Loucy (cell line): ENCODE data around the gene NDUFV2.

Source experiments
- H2AFZ ChIP-seq: fragments of 200-600 bp; sonication (generic); 2 replicates; pipeline ENCODE4 v1.6.0; 2016; ENCODE audit warnings: antibody characterized with exemption, mild to moderate bottlenecking, low read length, moderate library complexity
- H3F3A ChIP-seq: fragments of 200-600 bp; 2 replicates; pipeline ENCODE4 v1.6.0; 2016; ENCODE audit warnings: antibody characterized with exemption, low read depth, mild to moderate bottlenecking
- H3K27me3 ChIP-seq: fragments of 200-600 bp; sonication (generic); 2 replicates; pipeline ENCODE4 v1.6.1; 2014; ENCODE audit warnings: low read length, mild to moderate bottlenecking; ENCODE audit not compliant: insufficient read depth, poor library complexity, severe bottlenecking
- H3K36me3 ChIP-seq: fragments of 200-600 bp; sonication (generic); 2 replicates; pipeline ENCODE4 v1.6.1; 2016; ENCODE audit warnings: low read length; ENCODE audit not compliant: insufficient read depth
- H3K4me1 ChIP-seq: fragments of 200-600 bp; sonication (generic); 2 replicates; pipeline ENCODE4 v1.5.1; 2014; ENCODE audit warnings: low read length, mild to moderate bottlenecking; ENCODE audit not compliant: insufficient read depth, poor library complexity, severe bottlenecking
- H3K4me2 ChIP-seq: fragments of 200-600 bp; sonication (generic); 2 replicates; pipeline ENCODE4 v1.6.0; 2014; ENCODE audit warnings: antibody characterized with exemption, low read length, low read depth, mild to moderate bottlenecking; ENCODE audit not compliant: poor library complexity, severe bottlenecking
- H3K4me3 ChIP-seq: fragments of 200-600 bp; sonication (generic); 2 replicates; pipeline ENCODE4 v1.5.1; 2014; ENCODE audit warnings: low read length, mild to moderate bottlenecking, mixed read lengths; ENCODE audit not compliant: poor library complexity, severe bottlenecking
- H3K79me2 ChIP-seq: fragments of 200-600 bp; sonication (generic); 2 replicates; pipeline ENCODE4 v1.6.1; 2014; ENCODE audit warnings: low read length; ENCODE audit not compliant: insufficient read depth
- H3K9ac ChIP-seq: fragments of 200-600 bp; sonication (generic); 2 replicates; pipeline ENCODE4 v1.6.0; 2014; ENCODE audit warnings: mild to moderate bottlenecking, low read depth, low read length, moderate library complexity; ENCODE audit not compliant: poor library complexity, severe bottlenecking
- H3K9me2 ChIP-seq: fragments of 200-600 bp; sonication (generic); replicated peaks from 2 replicates; pipeline ENCODE4 v1.6.1; 2016; ENCODE audit warnings: low read depth, low read length, mixed read lengths
- H3K9me3 ChIP-seq: fragments of 200-600 bp; sonication (generic); 2 replicates; pipeline ENCODE4 v1.6.1; 2014; ENCODE audit warnings: mild to moderate bottlenecking, antibody characterized with exemption, low read length, low read depth; ENCODE audit not compliant: insufficient read depth
- H4K20me1 ChIP-seq: fragments of 200-600 bp; sonication (generic); 2 replicates; pipeline ENCODE4 v1.6.0; 2014; ENCODE audit warnings: antibody characterized with exemption, low read length, mild to moderate bottlenecking; ENCODE audit not compliant: insufficient read depth, poor library complexity, severe bottlenecking
- EZH2phosphoT487 ChIP-seq: fragments of 200-600 bp; IDR thresholded peaks from 2 replicates; pipeline ENCODE4 v1.6.1; 2018; ENCODE audit warnings: antibody characterized with exemption, mild to moderate bottlenecking, moderate library complexity, borderline replicate concordance
- TF ChIP-seq, protein P1 (sequence below): fragments of 200-600 bp; sonication (generic); conservative IDR thresholded peaks from 2 replicates; pipeline ENCODE4 v1.5.1; 2014; ENCODE audit warnings: mild to moderate bottlenecking, antibody characterized with exemption, low read length

NDUFV2 gene

DNA sequence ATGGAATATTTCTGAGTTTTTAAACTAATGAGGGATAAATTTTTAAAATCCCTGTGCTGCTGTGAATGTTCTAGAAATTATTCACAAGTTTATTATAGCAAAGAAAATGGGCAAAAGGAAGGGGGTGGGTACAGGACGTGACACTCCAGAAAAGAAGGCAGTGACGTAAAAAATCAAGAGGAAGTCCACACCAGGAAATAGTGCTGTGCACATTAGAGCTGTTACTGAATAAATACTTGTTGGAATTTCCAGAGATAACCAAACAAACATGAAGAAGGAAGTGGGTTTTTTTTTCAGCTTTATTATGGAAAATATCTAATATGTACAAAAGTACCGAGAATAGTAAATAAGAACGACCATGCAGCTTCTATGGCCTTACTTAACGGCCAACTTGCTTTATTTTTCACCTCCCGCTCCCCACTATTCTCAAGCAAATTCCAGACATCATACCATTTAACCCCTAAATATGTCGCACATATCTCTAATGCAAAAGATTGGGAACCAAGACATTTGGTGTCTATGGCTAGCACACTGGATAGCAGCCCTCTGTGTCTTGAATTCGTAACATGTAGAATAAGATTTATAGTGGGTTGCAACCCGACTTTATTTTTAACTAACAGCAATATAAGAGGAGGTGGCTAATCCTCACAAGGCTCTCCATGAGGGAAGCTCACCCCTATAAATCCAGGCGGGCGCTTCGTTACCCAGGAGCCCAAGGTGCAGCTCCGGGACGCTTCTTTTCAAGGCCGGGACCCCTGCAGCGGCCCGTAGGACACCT, 580 bp upstream of the NDUFV2 start:
- Histone ChIP-seq H3K4me3 (peak overlapping the region; percentile 86), H3K4me2 (peak overlapping the region; percentile 88), H3K36me3 (no peaks in the 10 kb centered on the region), H3K9me3 (no peaks in the 10 kb centered on the region), H3K79me2 (peaks cover 49% of the 10 kb centered on the region), H3K4me1 (peaks cover 38% of the 10 kb centered on the region), H2AFZ (peak overlapping the region; percentile 81), H3K9me2 (no peaks in the 10 kb centered on the region), H3F3A (no peaks in the 10 kb centered on the region), H3K9ac (peak overlapping the region; percentile 79), H3K27me3 (no peaks in the 10 kb centered on the region), H4K20me1 (peaks cover 39% of the 10 kb centered on the region)
- TF ChIP-seq, protein P1, sequence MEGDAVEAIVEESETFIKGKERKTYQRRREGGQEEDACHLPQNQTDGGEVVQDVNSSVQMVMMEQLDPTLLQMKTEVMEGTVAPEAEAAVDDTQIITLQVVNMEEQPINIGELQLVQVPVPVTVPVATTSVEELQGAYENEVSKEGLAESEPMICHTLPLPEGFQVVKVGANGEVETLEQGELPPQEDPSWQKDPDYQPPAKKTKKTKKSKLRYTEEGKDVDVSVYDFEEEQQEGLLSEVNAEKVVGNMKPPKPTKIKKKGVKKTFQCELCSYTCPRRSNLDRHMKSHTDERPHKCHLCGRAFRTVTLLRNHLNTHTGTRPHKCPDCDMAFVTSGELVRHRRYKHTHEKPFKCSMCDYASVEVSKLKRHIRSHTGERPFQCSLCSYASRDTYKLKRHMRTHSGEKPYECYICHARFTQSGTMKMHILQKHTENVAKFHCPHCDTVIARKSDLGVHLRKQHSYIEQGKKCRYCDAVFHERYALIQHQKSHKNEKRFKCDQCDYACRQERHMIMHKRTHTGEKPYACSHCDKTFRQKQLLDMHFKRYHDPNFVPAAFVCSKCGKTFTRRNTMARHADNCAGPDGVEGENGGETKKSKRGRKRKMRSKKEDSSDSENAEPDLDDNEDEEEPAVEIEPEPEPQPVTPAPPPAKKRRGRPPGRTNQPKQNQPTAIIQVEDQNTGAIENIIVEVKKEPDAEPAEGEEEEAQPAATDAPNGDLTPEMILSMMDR: no peak
- TF ChIP-seq EZH2phosphoT487: no peak

DNA sequence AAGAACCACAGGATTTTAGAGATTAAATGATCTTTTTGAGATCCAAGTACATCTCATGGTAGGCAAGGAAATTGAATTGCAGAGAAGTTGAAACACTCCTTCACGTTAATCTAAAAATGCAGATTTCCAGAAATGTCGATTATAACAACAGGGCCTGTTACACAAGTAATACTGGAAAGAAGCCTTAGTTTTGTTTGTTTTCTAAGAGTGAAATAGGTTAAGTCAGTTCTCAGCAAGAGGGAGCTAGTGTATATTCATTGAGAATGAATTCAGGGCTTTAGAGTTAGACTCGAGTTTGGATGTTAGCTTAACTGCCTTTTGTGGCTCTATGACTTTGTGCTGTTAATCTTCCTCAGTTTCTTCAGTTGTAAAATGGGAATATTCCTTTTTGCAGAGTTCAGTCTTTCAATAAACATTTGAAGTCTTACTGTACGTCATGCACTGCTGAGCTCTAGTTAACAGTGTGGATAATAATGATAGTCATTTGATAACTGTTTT, 926 bp downstream of the NDUFV2 start:
- no peaks in the 10 kb centered on the region for H3K36me3 ChIP-seq
- no peaks in the 10 kb centered on the region for H3K27me3 ChIP-seq
- H3K4me1 ChIP-seq: peaks cover 53% of the 10 kb centered on the region
- H4K20me1 ChIP-seq: peaks cover 54% of the 10 kb centered on the region
- H3K79me2 ChIP-seq: peaks cover 64% of the 10 kb centered on the region
- TF ChIP-seq, protein P1: peak; percentile 36; the same call in 1 of the 2 replicates
- TF ChIP-seq EZH2phosphoT487: no peak
- H3K9me3 ChIP-seq: no peaks in the 10 kb centered on the region
- H3K9me2 ChIP-seq: no peaks in the 10 kb centered on the region
- H2AFZ ChIP-seq: no peak overlapping the region
- H3K4me2 ChIP-seq: peak overlapping the region; percentile 98
- H3F3A ChIP-seq: no peaks in the 10 kb centered on the region
- H3K9ac ChIP-seq: peak overlapping the region; percentile 84
- peak overlapping the region; percentile 86 for H3K4me3 ChIP-seq

DNA sequence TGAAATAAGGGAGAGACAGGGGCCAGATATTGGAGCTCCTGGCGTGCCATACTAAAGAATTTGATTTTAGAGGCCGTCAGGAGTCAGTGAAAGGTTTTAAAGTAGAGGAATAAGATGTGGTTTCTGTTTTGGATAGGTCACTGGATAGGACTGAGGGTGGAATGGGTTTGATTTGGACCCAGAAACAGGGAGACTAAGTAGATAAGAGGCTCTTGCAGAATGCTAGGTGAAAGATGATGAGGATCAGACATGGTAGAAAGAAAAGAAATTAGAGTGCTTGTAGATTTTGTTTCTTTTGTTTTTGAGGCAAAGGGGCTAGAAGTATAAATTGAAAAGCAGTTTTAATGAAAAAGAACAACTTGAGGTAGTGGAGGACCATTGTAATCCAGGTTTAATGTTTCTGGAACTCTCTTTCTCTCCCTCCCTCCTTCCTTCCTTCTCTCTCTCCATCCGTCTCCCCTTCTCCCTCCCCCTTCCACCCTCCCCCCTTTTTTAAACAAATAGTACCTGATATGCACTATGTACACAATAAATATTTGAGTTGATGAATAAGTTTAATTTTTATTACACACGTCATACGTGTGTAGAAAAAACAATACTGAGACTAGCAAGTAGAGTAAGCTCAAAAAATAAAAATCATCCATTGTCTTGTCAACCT, 1.9 kb downstream of the NDUFV2 start:
- Histone ChIP-seq H3K36me3 (no peaks in the 10 kb centered on the region), H3K79me2 (peaks cover 73% of the 10 kb centered on the region), H3F3A (no peaks in the 10 kb centered on the region), H4K20me1 (peaks cover 61% of the 10 kb centered on the region), H3K9me3 (no peaks in the 10 kb centered on the region), H3K4me3 (peak overlapping the region; percentile 86), H3K9ac (peak overlapping the region; percentile 84), H2AFZ (no peak overlapping the region), H3K9me2 (no peaks in the 10 kb centered on the region), H3K27me3 (no peaks in the 10 kb centered on the region), H3K4me2 (peak overlapping the region; percentile 98), H3K4me1 (peaks cover 62% of the 10 kb centered on the region)
- TF ChIP-seq EZH2phosphoT487: no peak
- TF ChIP-seq, protein P1: no peak
